ENCODE results near the gene GBP7. TPM values are rescaled to one million over a fixed set of nuclear protein-coding genes. Genes with fewer than 3 reads are reported as not detected.

The GBP7 gene
- total RNA-seq, 4 donors from 2014 or later, result not detected

DNA sequence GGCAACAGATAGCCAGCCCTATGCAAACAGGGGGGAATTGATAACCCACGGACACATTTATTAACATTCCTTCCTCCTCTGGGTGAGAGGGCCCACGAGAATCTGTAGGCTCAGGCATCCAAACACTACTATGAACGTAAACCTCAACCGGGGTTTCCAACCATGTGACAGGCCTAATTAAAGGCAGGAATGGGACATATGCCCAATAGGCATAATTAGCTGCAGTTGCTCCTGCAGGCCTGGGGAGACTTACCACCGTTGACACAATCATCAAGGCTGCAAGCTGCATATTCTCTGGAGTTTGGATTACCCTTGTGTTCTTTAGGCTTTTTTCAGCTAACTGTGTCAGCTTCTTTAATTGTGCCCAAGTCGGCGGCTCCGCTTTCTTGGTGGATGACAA, 88.6 kb downstream of the GBP7 start:
- Histone ChIP-seq H3K9me3 (no peaks in the 10 kb centered on the region), H3K27ac (replicated peaks in 1 of 4) (no peak overlapping the region), H3K4me1 (no peaks in the 10 kb centered on the region), H3K36me3 (no peaks in the 10 kb centered on the region), H3K4me3 (no peak overlapping the region), H3K27me3 (no peaks in the 10 kb centered on the region)
- 80% methylated on average over 8 of the region's 8 CpGs for WGBS
- TF ChIP-seq POLR2AphosphoS5 (IDR thresholded peaks at IDR 0.05) (no peak), EP300 (IDR thresholded peaks at IDR 0.05) (no peak), POLR2A (IDR thresholded peaks at IDR 0.05; ENCODE audit: low read depth) (no peak)
- TF ChIP-seq, protein P1, sequence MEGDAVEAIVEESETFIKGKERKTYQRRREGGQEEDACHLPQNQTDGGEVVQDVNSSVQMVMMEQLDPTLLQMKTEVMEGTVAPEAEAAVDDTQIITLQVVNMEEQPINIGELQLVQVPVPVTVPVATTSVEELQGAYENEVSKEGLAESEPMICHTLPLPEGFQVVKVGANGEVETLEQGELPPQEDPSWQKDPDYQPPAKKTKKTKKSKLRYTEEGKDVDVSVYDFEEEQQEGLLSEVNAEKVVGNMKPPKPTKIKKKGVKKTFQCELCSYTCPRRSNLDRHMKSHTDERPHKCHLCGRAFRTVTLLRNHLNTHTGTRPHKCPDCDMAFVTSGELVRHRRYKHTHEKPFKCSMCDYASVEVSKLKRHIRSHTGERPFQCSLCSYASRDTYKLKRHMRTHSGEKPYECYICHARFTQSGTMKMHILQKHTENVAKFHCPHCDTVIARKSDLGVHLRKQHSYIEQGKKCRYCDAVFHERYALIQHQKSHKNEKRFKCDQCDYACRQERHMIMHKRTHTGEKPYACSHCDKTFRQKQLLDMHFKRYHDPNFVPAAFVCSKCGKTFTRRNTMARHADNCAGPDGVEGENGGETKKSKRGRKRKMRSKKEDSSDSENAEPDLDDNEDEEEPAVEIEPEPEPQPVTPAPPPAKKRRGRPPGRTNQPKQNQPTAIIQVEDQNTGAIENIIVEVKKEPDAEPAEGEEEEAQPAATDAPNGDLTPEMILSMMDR (IDR thresholded peaks at IDR 0.05), result no peak
- no peak for DNase-seq (ENCODE audit: extremely low spot score)
- intact Hi-C loops (cut with DNase I), result loop anchor here (10.0 kb wide), 1 partner anchor 368 kb away; no protein-coding TSS in a partner anchor

- Histone ChIP-seq H3K27me3 (no peaks in the 10 kb centered on the region), H3K9me3 (no peaks in the 10 kb centered on the region), H3K27ac (replicated peaks in 1 of 4) (no peak overlapping the region), H3K36me3 (no peaks in the 10 kb centered on the region), H3K4me1 (no peaks in the 10 kb centered on the region), H3K4me3 (no peak overlapping the region)
- intact Hi-C loops (cut with DNase I), result loop anchor here (10.0 kb wide), 1 partner anchor 369 kb away; no protein-coding TSS in a partner anchor
- TF ChIP-seq, protein P1 (IDR thresholded peaks at IDR 0.05), result peak; percentile 61 to 74 (median 67)
- TF ChIP-seq POLR2A (IDR thresholded peaks at IDR 0.05; ENCODE audit: low read depth) (no peak), EP300 (IDR thresholded peaks at IDR 0.05) (no peak)
- no peak for DNase-seq (ENCODE audit: extremely low spot score)
These were observed 90.0 kb downstream of the GBP7 start for GRCh38 chr1:89085781-89086180.

Other genes starting within 250 kb of the GBP7 start
- 10 to 100 TPM; 18.4 to 35.3 (median 21.8) TPM for gene KYAT3, start 183.4 kb downstream of the GBP7 start, total RNA-seq
- gene RBMXL1, start 183.4 kb downstream of the GBP7 start, total RNA-seq, result 10 to 100 TPM; 10.3 to 46.4 (median 16.0) TPM
- gene GBP3, start 153.1 kb downstream of the GBP7 start, total RNA-seq, result 10 to 100 TPM; 11.9 to 21.1 (median 16.1) TPM
- gene GBP1, start 110.8 kb downstream of the GBP7 start, total RNA-seq, result 10 to 100 TPM; 16.1 to 38.2 (median 21.1) TPM
- 100 to 1,000 TPM; 103 to 169 (median 147) TPM for gene GBP2, start 49.9 kb downstream of the GBP7 start, total RNA-seq
- gene GBP4, start 22.9 kb upstream of the GBP7 start, total RNA-seq, result 1 to 10 TPM; 4.1 to 9.6 (median 5.0) TPM
- 1 to 10 TPM in 1 of 4 donors, under 1 TPM in 3; 0.42 to 3.0 (median 0.73) TPM for gene GBP5, start 96.9 kb upstream of the GBP7 start, total RNA-seq
- under 1 TPM in 1 of 4 donors, not detected in 3; under 0.01 TPM for gene GBP6, start 188.1 kb upstream of the GBP7 start, total RNA-seq